ENCODE data around the gene AOAH. TPM values are rescaled to one million over a fixed set of nuclear protein-coding genes. Genes with fewer than 3 reads are reported as not detected.

Gene AOAH
- total and polyA plus RNA-seq, 2 of the 13 experiments (the other 11 are each of a cell fraction or from before 2014, with no cell fraction given) = not detected

- no peak for TF ChIP-seq GPBP1L1 (CRISPR knock-in tag; IDR thresholded peaks at IDR 0.05)
Observed at GRCh38 chr7:36739351-36739750, 15.1 kb upstream of the AOAH start (continued).

GRCh38 chr7:36736899-36737211, 12.6 kb upstream of the AOAH start:
- intact Hi-C loops (cut with micrococcal nuclease; ENCODE audit: unreplicated experiment) (no loop called here), in situ Hi-C loops (cut with HindIII; ENCODE audit: extremely low pct_ligation_motif_present, low pct_unique_long_range_greater_than_20kb) (no loop called here)
- ATAC-seq (no peak), FAIRE-seq (no peak), DNase-seq (ENCODE audit: low spot score) (no peak)
- peaks cover 0 to 3% of the 10 kb centered on the region in 2 experiments; a peak in 1 of 5 replicates for H3K27me3 ChIP-seq (ENCODE audit: control insufficient read depth in 1 of 2, insufficient read depth in 2 of 2, low read length in 2 of 2)
- ChIA-PET CTCF (ENCODE audit: low intra/inter-chr PET ratio, low total read pairs) (no interaction called here), POLR2A (no interaction called here)
- no peak overlapping the region for H3K27ac ChIP-seq (ENCODE audit: extremely low read length, insufficient read depth, low read length)
- BruUV-seq (replicated peaks) = no TSS peak
- H3K4me2 ChIP-seq (ENCODE audit: low read depth, low read length) = no peak overlapping the region
- no peaks in the 10 kb centered on the region for H4K20me1 ChIP-seq (ENCODE audit: insufficient read depth, low read length)
- H2AFZ ChIP-seq (ENCODE audit: low read length) = no peak overlapping the region
- no peaks in the 10 kb centered on the region for H3K4me1 ChIP-seq (ENCODE audit: insufficient read depth, low read length)
- no peak overlapping the region for H3K4me3 ChIP-seq (replicated peaks in 1 of 3; ENCODE audit: insufficient read depth in 1 of 3, low read depth in 2 of 3, low read length in 3 of 3)
- TF ChIP-seq KAT8 (CRISPR knock-in tag; IDR thresholded peaks at IDR 0.05) = no peak
- TF ChIP-seq TOE1 (CRISPR knock-in tag; IDR thresholded peaks at IDR 0.05) = no peak
- TF ChIP-seq ASH2L (IDR thresholded peaks at IDR 0.05; ENCODE audit: insufficient read length, low read depth, low read length) = no peak
- TF ChIP-seq ARHGAP35 (CRISPR knock-in tag; IDR thresholded peaks at IDR 0.05; ENCODE audit: borderline replicate concordance) = no peak
- TF ChIP-seq EZH2 (conservative IDR thresholded peaks at IDR 0.05; ENCODE audit: low read depth, low read length) = no peak
- TF ChIP-seq, protein P1, sequence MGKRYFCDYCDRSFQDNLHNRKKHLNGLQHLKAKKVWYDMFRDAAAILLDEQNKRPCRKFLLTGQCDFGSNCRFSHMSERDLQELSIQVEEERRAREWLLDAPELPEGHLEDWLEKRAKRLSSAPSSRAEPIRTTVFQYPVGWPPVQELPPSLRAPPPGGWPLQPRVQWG (CRISPR knock-in tag; IDR thresholded peaks at IDR 0.05; ENCODE audit: borderline replicate concordance, low read depth) = no peak
- no peak for TF ChIP-seq ZNF30 (CRISPR knock-in tag; IDR thresholded peaks at IDR 0.05)
- TF ChIP-seq, protein P2, sequence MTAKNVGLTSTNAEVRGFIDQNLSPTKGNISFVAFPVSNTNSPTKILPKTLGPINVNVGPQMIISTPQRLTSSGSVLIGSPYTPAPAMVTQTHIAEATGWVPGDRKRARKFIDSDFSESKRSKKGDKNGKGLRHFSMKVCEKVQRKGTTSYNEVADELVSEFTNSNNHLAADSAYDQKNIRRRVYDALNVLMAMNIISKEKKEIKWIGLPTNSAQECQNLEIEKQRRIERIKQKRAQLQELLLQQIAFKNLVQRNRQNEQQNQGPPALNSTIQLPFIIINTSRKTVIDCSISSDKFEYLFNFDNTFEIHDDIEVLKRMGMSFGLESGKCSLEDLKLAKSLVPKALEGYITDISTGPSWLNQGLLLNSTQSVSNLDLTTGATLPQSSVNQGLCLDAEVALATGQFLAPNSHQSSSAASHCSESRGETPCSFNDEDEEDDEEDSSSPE (CRISPR knock-in tag; IDR thresholded peaks at IDR 0.05) = no peak
- TF ChIP-seq RBFOX2 (IDR thresholded peaks at IDR 0.05; ENCODE audit: low read depth, low read length) = no peak
- no peak for TF ChIP-seq ZMYM2 (CRISPR knock-in tag; IDR thresholded peaks at IDR 0.05)
- TF ChIP-seq GABPA (IDR thresholded peaks at IDR 0.05; ENCODE audit: low read depth, low read length) = no peak
- no peak for TF ChIP-seq GABPA (CRISPR knock-in tag; IDR thresholded peaks at IDR 0.05; ENCODE audit: low read depth)
- no peak for TF ChIP-seq SMAD1 (CRISPR knock-in tag; IDR thresholded peaks at IDR 0.05; ENCODE audit: borderline replicate concordance, low read depth)
- TF ChIP-seq ZNF496 (CRISPR knock-in tag; IDR thresholded peaks at IDR 0.05; ENCODE audit: insufficient replicate concordance) = no peak
- TF ChIP-seq ZNF333 (CRISPR knock-in tag; IDR thresholded peaks at IDR 0.05; ENCODE audit: borderline replicate concordance) = no peak
- no peak for TF ChIP-seq GTF2F1 (IDR thresholded peaks at IDR 0.05; ENCODE audit: low read length)
- TF ChIP-seq THYN1 (CRISPR knock-in tag; IDR thresholded peaks at IDR 0.05; ENCODE audit: borderline replicate concordance, low read depth) = no peak
- H3K9me3 ChIP-seq (ENCODE audit: low read length) = no peaks in the 10 kb centered on the region
- 72% methylated on average over 6 of the region's 6 CpGs for WGBS (ENCODE audit: low lambda C conversion rate)
- no peaks in the 10 kb centered on the region for H3K79me2 ChIP-seq (ENCODE audit: insufficient read depth, low read length)
- no peaks in the 10 kb centered on the region for H3K36me3 ChIP-seq (replicated peaks in 1 of 2; ENCODE audit: control insufficient read depth in 1 of 2, insufficient read depth in 2 of 2, low read length in 2 of 2)
- no peak overlapping the region for H3K9ac ChIP-seq (ENCODE audit: insufficient read depth, low read depth, low read length)

All from HepG2 (cell line).